CD4-positive, alpha-beta T cell treated with Interleukin-15 for 1 hour (primary cell): Measurements from ENCODE around the gene ZNF705A.
"Not testable (repeated sequence)": the region's sequence is repeated elsewhere in the genome, so short reads cannot be mapped to it uniquely, and the experiment has no call there.

Source experiments
- DNase-seq: peaks from one replicate; pipeline ENCODE4 v3.0.0-alpha.2; 2020

ZNF705A gene

DNA sequence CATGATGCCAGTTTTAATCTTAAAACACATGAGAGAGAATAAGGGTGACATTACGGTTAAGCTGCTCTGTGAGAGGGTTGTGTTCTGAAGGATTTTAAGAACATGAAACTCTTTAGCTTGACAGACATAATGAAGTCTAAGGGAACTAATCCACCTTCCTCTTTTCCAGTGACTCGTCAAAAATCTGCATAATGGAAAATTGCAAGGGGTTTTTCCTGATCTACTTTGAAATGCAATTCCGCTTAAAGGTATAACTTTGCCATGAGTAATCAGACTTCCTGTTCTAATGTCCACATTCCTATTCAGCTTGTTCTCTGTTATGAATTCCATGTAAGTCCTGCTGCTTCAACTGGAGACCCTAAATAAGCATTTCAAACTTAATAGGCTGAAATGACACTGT is at the start of gene ZNF705A:
TSS of gene ZNF705A (plus strand) at position 171 of the 400 bp plus-strand sequence. CDS start 15,611 bp downstream, outside the sequence.
- DNase-seq: no peak

DNA sequence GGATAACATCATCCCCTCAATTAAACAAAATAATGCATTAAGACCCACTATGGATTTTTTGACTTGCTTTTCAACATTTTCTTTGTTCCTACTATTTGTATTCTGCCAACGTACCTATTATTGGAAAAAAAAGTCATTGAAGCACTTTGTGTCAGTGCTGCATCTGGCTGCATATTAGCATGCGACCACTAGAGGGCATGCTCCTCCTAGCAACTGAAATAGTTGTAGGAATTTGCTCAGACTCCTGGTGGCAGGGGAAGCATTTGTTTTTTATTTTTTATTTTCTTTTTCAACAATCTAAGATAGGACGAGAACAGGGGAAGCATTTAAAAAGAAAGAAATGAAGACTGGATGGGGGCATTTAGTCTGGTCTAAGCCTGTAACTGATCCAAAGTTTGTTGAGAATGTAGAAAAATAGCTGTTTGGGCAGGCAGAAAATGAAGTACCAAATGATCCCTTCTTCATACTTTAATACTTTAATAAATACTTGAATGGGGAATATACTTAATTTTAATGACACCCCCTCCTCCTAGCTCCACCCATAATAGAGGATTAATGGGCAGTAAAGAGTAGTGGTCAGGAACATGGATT is 47.9 kb upstream of the ZNF705A start:
- peak; percentile 72 for DNase-seq

DNA sequence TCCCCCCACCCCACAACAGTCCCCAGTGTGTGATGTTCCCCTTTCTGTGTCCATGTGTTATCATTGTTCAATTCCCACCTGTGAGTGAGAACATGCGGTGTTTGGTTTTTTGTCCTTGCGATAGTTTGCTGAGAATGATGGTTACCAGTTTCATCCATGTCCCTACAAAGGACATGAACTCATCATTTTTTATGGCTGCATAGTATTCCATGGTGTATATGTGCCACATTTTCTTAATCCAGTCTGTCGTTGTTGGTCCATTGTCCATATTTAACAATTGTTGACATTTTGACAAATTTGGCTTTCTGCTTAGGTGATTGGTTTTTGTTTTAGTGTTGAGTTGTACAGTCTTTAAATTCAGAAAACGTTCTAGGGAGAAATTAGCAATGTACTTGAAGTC is 43.7 kb upstream of the ZNF705A start:
- DNase-seq: not testable (repeated sequence)

DNA sequence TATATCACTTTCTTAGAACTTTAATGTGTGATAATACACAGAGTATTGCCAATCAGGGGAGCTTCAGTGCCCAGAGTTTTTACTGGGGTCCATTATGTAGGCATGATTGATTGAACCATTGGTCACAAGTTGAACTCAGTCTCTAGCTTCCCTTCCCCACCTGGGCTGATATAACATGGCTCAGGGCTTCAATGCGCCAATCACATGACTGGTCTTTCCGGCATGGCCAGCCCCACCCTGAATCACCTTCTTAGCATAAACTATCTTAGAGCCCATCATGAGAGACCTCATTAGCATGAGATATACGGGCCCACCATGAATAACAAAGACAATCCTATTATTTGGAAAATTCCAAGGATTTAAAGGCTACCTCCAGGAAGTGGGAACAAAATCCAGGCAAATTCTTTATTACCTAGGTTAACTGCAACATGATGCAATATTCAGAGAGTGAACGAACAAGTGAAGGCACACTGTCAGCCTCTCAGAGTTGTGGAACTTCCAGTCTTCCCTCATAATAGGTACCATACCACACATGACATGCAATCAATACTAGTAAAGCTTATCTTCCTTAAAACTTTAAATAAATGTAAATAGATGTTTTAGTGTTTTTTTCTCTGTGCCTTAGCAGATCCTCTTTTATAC is 36.6 kb upstream of the ZNF705A start:
- DNase-seq: no peak

DNA sequence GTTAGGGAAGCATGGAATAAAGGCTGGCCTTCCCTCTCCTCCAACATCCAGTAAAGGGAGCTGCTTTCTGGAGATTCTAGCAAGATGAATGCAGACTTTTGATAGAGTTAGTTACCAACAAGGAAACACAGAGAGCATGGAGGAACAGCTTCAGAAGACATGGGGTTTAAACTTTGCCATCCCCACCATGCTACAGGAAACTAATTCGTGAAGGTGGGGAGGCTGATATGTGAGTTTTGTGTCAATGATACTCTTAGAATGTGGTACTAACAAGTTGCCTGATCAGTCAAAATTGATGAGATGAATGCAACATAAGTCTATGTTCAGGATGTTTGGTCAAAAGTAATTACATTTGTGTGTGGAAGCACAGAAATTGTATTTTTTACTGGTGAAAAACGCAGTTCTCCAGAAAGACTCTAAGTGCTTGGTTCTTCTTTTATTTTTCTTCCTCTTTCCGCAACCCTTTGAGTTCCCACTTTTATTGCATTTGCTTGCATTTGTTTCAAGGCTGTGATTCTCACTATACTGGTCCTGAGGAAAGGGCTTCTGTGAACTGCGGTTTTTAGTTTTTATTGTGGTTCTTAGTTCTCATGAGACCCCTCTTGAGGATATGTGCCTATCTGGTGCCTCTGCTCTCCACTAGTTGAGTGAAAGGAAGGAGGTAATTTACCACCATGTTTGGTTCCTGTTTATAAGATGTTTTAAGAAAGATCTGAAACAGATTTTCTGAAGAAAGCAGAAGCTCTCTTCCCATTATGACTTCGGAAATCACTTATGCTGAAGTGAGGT is 33.5 kb upstream of the ZNF705A start, which contains the start of gene CLEC4A:
TSS of gene CLEC4A (plus strand) at position 494 of the 789 bp plus-strand sequence. CDS start at position 756, 262 bp downstream.
- DNase-seq: no peak

DNA sequence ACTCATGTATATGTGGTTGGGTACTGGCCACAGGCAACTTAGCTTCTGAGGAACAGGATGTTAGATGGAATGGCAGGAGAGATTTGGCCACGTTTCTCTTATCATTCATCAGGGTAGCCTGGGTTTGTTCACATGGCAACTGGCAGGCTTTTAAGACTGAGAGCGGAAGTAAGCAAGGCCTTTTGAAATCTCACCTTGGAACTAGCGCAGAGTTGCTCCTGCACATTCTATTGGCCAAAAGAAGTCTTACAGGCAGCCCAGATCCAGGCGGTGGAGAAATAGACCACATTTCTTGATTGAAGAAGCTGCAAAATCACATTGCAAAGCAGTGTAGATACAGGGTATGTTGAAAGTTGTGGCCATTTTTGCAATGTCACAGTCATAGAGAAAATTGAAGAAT is 29.7 kb upstream of the ZNF705A start:
- DNase-seq: no peak

DNA sequence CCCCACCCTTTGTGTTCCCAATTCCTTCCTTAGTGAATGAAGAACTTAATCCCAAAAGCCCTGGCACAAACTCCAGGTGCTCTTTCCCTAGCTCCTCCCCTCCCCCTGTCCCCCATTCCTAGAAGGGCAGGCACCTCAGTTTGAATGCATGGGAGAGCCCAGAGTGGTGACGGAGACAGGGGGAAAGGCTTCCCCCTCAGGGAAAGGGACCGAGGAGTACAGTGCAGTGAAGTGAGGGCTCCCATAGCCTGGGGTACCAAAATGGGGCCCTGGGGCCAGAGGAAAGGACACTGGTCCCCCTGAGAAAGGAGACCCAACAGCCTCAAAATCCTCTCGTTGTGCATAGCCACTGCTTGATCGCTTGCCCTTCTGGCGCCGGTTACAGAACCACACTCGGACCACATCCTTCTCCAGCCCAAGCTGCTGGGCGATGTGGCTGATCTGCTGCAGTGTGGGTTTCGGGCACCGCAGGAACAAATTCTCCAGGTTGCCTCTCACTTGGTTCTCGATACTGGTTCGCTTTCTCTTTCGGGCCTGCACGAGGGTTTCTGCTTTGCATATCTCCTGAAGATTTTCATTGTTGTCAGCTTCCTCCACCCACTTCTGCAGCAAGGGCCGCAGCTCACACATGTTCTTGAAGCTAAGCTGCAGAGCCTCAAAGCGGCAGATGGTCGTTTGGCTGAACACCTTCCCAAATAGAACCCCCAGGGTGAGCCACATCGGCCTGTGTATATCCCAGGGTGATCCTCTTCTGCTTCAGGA is 23.0 kb upstream of the ZNF705A start:
- DNase-seq: not testable (repeated sequence)

DNA sequence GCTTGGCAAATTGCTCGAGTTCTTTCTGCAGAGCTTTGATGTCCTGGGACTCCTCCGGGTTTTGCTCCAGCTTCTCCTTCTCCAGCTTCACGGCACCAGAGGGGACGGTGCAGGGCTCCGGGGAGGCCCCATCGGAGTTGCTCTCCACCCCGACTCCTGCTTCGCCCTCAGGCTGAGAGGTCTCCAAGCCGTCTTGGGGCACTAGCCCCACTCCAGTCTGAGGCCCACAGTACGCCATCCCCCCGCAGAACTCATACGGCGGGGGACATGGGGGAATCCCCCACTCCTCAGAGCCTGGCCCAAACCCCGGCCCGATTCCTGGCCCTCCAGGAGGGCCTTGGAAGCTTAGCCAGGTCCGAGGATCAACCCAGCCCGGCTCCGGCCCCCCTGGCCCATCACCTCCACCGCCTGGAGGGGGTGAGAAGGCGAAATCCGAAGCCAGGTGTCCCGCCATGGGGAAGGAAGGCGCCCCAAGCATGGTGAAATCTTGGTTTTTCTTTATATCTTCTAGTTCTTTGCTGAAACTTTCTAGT is 22.4 kb upstream of the ZNF705A start:
- DNase-seq: not testable (repeated sequence)

DNA sequence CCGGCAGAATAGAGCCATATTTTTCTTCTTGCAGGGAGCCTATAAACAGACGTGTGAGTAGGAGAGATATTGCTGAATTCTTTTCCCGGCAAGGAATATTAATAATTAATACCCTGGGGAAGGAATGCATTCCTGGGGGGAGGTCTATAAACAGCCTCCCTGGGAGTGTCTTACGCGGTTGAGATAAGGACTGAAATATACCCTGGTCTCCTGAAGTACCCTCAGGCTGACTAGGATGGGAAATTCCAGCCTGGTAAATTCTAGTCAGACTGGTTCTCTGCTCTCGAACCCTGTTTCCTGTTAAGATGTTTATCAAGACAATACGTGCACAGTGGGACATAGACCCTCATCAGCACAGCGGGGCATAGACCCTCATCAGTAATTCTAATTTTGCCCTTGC is 15.2 kb upstream of the ZNF705A start:
- not testable (repeated sequence) for DNase-seq

DNA sequence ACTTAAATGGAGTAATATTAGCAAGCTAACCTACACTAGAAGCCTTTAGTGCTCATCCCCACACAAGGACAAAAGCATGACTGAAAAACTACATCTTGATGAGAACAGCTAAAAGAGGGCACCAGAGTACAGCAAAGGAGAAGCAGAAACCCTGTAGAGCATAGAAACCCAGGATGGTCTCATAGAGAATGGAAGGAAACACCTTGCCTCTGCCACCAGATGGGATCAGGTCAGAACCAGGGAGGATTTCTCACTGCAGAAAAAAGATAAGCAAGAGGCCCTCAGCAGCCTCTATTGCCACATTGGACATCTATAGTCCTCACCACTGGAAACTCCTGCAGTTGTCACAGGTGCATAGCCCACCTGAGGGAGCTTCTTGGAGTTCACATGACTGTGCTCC is 13.6 kb upstream of the ZNF705A start:
- no peak for DNase-seq

DNA sequence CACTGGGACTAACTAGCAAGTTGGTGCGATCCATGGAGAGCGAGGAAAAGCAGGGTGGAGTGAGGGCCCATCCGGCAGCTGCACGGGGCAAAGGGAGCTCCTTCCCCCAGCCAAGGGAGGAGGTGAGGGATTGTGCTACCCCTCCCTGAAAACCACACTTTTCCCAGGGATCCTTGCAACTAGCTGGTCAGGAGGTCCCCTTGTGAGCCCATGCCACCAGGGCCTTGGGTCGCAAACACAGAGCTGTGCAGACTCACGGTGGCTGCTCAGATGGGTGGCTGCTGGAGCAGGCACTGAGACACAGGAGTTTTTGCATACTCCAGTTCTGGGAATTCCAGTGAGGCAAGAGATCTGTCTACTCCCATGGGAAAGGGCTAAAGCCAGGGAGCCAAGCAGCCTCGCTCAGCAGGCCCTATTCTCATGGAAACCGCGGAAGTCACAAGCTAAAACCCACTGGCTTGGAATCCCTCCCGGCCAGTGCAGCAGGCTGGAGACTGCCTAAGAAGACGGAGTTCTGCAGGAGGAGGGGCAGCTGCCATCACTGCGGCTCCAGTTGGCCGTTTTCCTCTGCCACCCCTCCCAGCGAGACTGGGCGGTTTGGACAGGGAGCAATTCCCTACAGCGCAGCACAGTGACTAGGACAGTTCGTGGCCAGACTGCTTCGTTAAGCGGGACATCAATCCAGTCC is 10.9 kb upstream of the ZNF705A start:
- DNase-seq: no peak

DNA sequence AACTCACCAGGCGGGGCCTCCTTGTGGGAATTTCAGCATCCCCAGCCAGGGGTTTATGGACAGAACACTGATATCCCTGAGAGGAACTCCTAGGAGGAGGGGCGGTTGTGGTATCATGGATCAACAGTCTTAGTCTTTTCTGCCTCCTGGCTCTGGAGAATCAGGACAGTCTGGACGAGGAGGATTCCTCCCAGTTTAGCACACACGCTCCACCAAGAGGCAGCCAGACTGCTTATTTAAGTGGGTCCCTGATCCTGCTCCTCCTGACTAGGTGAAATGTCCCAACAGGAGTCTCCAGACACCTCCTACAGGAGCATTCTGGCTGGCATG is 10.4 kb upstream of the ZNF705A start:
- DNase-seq: no peak

DNA sequence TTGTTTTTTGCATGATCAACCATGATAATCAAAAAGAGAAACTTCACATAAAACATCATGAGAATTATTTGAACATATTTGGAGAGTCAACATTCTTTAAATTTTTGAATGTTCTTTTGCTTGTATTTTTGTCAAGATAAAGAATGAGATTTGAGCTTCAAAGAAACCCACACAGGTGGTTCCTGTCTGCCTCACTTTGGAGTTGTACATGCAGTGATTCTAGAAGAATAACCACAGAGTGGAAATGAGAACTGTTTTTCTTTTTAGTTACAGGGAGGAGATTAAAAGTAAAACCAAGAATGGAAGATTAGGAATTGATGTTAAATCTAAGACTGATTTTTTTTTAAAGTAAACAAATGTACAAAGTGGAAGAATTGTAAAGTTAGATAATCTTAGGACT is 2.3 kb upstream of the ZNF705A start:
- no peak for DNase-seq

DNA sequence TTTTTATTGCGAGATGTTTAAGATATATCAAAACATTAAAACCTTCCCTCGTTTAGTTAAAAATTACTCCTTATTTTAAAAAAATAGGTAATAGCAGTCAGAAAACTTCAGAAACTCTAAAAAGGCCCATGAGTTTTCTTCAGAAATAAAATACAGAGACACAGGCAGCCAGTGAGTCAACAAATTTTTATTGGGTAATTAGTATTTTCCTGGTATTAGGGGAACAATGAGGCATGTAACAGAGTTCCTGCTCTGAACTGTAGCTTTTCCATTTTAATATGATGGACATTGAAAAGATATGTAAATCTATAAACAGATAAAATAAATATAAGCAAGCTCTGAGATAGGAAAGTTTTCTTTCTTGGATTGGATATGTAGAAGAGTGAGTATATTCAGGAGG is 399 bp upstream of the ZNF705A start:
- no peak for DNase-seq

DNA sequence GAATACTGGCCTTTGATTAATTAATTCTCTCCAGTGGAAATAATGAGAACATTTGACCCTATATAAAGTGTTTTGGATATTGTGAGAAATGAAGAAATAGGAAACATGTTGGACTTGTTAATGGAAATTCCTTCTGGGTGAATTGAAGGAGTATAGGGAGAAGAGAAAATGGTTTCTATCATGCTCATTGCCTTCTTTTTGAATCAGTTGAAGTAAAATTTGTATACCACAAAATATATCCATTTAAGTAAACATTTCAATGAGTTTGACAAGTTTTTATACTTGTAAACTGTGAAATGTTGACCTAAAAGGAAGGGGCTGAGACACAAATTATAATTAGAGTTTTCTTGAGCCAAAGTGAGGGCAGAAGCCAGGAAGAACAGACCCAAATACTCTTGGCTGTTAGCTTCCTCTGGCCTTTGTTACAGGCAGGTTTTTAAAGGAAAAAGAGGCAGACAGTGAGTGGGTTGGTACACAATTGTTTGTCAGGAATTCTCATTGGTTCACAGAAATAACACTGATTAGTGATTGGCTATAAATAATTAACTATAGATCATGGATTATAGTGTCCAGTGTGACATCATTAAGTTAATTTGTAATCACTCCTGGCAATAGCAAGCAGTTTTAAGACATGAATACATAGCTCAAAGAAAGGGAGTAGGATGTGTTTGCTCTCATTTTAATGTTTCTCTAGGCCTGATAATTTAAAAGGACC is 826 bp downstream of the ZNF705A start:
- DNase-seq: no peak

DNA sequence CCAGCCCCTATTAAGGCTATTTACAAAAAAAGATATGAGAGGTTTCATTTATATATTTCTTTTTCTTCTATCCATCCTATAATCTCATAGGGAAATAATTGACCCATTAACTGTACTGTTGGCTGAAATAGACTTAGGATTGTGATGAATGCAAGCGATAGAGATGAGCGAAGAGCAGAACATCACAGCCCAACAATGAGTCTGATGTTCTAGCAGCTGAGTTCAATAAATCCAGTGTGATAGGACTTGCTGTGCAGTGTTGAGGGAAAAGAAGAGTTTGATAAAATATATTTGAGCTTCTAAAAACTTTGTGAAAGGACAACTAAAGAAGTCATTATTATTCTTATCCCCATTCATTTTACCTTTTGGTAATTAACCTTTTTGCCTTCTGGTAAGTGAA is 16.1 kb downstream of the ZNF705A start:
- DNase-seq: not testable (repeated sequence)

DNA sequence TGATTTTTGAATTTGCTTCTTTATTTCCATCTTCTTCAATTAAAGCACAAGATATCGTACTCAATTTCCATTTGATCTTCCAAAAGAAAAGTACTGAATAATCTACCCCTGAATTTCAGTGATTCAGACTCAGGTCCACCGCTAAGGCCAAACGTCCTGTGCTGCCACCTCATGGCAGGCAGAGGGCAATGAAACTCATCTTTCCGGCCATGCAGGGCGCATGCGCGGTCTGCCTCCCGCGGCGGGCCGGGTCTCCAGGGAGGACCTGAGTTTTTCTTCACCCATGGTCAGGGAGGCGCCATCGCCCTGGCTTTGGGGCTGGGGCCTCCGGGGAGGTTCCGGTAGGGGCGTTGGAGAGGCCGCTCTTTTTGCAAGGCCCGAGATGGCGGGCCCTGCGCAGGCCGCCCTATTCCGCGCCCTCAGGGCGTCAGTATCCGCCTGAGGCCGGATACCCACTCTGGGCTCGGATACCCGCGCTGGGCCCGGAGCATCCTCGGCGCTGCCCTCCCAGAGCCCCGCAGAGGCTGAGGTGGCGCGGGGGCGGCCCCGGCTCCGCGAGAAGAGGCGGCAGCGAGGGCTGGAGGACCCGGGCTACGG is 23.3 kb downstream of the ZNF705A start:
- peak; percentile 87 for DNase-seq

DNA sequence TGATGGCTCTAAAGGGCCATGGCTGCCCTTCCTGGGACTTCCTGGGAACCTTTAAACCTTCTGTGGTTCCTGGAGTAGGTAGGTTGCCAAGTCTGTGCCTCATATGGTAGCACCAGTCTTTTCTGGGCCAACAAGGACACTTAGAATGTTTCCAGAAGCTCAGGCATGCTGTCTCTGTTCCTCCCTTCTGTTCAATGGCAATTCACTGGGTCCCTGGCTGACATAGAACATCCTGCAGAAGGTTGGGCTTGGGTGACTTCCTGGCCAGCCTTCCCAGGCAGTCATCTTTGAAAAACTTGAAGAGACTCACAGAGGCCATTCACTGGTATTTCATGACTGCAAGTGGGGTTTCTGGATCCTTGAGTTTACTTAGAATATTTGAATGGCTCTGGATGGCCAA is 24.5 kb downstream of the ZNF705A start:
- not testable (repeated sequence) for DNase-seq

DNA sequence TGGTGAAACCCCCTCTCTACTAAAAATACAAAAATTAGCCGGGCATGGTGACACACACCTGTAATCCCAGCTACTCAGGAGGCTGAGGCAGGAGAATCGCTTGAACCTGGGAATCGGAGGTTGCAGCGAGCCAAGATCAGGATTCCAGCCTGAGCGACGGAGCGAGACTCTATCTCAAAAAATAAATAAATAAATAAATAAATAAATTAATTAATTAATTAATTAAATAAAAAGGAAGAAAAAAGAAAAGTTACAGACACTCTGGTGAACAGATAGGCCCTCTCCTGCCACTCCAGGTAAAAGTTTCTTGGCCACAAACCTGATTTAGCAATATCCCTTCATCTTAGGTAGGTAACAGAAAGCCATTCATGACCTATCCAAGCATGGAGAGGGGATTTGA is 26.1 kb downstream of the ZNF705A start:
- not testable (repeated sequence) for DNase-seq

DNA sequence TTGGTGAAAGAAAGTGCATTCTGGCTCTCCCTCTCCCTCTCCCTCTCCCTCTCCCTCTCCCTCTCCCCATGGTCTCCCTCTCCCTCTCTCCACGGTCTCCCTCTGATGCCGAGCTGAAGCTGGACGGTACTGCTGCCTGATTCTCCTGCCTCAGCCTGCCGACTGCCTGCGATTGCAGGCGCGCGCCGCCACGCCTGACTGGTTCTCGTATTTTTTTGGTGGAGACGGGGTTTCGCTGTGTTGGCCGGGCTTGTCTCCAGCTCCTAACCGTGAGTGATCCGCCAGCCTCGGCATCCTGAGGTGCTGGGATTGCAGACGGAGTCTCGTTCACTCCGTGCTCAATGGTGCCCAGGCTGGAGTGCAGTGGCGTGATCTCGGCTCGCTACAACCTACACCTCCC is 26.5 kb downstream of the ZNF705A start:
- DNase-seq: not testable (repeated sequence)

DNA sequence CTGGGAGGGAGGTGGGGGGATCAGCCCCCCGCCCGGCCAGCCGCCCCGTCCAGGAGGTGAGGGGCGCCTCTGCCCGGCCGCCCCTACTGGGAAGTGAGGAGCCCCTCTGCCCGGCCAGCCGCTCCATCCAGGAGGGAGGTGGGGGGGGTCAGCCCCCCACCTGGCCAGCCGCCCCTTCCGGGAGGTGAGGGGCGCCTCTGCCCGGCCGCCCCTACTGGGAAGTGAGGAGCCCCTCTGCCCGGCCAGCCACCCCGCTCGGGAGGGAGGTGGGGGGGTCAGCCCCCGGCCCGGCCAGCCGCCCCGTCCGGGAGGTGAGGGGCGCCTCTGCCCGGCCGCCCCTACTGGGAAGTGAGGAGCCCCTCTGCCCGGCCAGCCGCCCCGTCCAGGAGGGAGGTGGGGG is 27.4 kb downstream of the ZNF705A start:
- DNase-seq: not testable (repeated sequence)
